ENCODE results near the gene SCN4A. TPM values are rescaled to one million over a fixed set of nuclear protein-coding genes. Genes with fewer than 3 reads are reported as not detected.
"Not testable (repeated sequence)": the region's sequence is repeated elsewhere in the genome, so short reads cannot be mapped to it uniquely, and the experiment has no call there.

The SCN4A gene
- total RNA-seq, 1 donor from 2014 or later, result 5.2 TPM

DNA sequence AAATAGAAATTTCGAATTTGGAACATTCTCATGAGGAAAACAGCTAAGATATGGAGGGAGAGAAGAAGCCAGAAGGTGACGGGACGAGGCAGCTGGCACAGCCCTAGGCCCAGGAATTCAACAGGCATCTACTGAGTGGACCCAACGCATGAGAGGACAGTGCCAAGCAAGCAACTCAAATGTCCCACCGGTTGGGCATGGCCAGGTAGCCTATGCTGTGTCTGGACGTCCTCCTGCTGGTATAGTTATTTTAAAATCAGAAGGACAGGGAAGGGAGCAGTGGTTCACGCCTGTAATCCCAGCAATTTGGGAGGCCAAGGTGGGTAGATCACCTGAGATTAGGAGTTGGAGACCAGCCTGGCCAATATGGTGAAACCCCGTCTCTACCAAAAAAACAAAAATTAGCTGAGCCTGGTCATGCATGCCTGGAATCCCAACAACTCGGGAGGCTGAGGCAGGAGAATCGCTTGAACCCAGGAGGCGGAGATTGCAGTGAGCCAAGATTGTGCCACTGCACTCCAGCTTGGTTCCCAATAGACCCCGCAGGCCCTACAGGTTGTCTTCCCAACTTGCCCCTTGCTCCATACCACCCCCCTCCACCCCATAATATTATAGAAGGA lies 56.0 kb downstream of the SCN4A start:
- no peak for DNase-seq

DNA sequence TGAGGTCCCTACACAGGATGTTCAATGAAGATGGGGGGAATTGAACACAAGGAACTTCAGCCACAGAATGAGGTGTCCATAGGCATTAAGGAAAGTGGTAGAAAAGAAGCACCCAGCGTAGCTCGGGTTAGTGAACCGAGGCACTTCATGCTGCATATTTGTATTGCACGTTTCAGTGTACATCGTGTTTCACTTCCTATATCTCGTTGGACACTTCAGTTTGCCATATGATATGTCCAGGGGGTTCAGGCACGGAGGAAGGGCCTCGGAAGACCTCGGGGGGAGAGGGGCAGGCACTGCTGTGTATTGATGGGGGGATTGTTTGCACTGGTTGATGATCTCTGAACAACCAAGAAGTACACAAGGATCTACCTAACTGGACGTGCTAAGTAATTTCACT lies 57.0 kb downstream of the SCN4A start:
- not testable (repeated sequence) for DNase-seq

DNA sequence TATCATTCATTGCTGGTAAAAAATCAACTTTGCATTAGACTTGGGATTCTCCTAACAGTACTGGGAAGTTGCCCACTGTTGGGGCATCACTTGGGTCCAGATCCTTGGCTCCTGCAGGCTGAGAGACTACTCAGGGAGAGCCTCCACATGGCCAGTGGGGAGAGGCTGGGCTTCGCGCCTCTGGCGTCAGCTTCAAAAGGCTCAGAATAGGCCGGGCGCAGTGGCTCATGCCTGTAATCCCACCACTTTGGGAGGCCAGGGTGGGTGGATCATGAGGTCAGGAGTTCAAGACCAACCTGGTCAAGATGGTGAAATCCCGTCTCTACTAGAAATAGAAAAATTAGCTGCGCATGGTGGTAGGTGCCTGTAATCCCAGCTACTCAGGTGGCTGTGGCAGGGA lies 58.2 kb downstream of the SCN4A start:
- no peak for DNase-seq

DNA sequence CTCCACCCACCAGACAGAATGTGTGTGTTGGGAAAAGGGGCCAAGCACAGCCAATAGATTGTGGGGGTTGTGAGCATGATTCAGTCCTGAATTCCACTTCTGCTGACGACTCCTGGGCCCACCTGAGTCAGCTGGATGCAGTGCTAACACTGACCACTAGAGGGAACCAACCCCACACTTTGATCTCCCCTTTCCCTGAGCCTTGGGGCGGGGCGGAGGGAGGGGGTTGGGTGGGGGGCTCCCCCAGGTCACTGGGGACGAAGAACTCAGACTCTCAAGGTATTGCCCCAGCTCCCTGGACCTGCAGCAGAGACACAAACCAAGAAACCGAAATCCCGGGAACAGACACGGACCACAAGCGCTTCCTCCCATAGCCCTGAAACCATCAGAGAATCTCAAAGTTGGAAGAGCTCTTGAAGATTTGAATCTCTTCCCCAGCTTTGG lies 61.0 kb downstream of the SCN4A start:
- no peak for DNase-seq

DNA sequence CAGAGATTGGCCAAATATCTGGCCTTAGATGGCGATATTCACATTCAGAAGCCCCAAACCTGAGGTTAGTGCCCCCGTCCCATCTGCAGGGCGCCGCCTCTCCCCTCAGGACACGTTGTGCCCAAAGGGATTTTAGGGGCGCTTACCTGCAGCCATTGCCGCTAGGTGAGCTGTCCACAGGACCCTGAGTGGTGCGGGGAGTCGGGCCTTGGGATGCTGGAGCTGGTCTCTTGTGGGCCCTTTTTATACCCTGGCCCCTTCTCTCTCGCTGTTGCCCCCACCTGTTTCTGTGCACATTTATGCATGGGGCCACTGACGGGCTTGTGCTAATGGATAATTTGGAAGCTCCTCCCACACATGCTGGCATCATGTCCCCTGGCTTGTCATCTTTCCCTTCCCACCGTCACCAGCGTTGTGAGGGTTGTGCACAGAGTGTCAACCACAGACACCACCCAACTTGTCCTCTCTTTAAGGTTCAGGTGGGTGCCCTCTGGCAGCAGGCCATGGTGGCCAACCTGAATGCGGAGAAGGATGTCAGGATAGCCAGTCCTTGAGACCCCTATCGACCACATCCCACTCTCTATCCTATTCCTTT lies 61.6 kb downstream of the SCN4A start, which contains the start of gene CSHL1:
CSHL1 (minus strand) TSS at position 218 of the 595 bp plus-strand sequence; CDS start at position 156, 62 bp downstream.
- DNase-seq, result no peak

DNA sequence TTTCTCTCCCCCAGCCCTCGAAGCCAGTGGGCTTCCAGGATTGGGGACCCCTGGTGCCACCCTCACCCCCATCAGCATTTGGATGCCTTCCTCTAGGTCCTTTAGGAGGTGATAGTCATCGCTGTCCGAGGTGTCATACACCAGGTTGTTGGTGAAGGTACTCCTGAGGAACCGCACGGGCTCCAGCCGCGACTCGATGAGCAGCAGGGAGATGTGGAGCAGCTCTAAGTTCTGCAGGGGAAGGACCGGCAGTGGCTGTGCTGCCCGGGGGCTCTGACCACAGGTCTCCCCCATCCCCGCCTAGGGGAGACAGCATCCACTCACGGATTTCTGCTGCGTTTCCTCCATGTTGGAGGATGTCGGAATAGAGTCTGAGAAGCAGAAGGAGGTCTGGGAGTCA lies 62.6 kb downstream of the SCN4A start:
- DNase-seq, result no peak

DNA sequence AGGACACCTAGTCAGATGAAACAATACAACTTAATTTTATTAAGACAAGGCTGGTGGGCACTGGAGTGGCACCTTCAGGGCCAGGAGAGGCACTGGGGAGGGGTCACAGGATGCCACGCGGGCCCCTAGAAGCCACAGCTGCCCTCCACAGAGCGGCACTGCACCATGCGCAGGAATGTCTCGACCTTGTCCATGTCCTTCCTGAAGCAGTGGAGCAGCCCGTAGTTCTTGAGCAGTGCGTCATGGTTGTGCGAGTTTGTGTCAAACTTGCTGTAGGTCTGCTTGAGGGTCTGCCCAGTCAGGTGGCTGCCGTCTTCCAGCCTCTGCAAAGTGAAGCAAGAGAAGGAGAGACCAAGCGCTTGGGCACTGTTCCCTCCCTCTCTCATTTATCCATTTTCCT lies 63.1 kb downstream of the SCN4A start:
- not testable (repeated sequence) for DNase-seq

DNA sequence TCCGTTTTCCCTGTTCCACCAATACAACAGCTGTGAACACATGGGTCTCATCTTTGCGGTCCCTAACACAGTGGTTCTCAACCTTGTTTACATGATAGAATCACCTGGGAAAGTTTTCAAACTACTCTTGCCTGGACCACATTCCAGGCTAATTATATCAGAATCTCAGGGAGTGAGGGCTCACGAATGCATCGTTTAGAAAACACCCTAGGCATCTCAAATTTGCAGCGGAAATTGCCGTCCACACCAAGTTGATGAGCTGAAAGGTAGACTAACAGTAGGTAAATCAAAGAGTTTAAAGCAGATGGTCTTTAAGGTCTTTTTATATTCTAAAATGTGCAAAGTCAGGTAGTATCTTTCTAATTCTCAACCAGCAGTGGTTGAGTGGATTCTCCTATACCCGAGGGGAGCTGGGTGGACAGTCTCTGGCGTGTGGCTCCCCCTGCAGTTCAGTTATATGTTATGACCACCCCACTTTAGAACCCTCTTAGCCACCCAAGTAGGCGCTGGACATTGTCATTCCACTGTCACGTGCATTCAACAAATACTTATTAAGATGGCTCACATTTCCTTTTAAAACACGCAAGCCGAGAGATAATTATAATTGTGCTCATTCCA lies 65.4 kb downstream of the SCN4A start:
- DNase-seq, result not testable (repeated sequence)

DNA sequence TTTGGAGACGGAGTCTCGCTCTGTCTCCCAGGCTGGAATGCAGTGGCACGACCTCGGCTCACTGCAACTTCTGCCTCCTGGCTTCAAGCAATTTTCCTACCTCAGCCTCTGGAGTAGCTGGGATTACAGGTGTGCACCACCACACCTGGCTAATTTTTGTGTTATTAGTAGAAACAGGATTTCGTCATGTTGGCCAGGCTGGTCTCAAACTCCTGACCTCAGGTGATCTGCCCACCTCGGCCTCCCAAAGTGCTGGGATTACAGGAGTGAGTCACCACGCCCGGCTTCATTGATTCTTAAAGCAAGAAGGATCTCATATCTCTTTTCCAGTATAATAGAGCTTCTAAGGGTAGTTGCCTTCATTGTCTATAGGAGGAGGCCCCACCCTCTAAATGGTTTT lies 67.9 kb downstream of the SCN4A start:
- DNase-seq, result not testable (repeated sequence)

DNA sequence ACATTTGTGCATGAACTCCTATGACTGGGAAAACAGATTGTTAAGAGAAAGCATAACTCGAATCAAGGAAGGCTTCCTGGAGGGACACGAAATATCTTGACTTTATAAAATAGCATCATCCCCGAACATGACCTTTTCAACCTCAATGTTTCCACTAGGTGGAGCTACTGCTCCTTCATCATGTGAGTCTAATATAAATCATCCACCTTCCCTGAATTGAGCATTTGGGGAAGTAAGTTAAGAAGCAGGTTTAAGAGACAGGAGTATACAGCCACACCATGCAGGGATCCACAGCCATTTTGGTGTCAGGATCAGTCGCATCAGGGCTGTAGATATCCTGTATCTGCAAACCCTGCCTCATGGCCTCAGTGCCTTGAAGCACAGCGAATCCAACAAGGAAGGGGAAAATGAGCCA lies 68.9 kb downstream of the SCN4A start:
- DNase-seq, result not testable (repeated sequence)

DNA sequence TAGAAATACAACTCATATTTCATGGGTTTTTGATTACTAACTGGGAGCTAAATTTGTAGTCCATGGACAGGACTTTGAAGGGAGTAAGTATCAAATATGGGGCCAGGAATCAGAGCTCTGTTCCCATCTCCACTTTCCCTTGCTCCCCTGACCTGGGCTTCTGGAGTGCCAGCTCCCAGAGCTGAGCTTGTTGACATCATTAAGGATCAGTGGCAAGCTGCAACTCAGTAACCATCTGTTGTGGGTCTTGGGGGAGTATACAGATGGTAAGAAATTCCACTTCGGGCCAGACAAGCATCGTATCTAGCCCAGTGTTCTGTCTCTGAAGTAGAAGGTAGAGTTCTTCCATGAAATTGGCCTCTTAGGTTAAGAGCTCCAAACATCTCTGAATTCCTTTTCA lies 70.7 kb downstream of the SCN4A start:
- not testable (repeated sequence) for DNase-seq

DNA sequence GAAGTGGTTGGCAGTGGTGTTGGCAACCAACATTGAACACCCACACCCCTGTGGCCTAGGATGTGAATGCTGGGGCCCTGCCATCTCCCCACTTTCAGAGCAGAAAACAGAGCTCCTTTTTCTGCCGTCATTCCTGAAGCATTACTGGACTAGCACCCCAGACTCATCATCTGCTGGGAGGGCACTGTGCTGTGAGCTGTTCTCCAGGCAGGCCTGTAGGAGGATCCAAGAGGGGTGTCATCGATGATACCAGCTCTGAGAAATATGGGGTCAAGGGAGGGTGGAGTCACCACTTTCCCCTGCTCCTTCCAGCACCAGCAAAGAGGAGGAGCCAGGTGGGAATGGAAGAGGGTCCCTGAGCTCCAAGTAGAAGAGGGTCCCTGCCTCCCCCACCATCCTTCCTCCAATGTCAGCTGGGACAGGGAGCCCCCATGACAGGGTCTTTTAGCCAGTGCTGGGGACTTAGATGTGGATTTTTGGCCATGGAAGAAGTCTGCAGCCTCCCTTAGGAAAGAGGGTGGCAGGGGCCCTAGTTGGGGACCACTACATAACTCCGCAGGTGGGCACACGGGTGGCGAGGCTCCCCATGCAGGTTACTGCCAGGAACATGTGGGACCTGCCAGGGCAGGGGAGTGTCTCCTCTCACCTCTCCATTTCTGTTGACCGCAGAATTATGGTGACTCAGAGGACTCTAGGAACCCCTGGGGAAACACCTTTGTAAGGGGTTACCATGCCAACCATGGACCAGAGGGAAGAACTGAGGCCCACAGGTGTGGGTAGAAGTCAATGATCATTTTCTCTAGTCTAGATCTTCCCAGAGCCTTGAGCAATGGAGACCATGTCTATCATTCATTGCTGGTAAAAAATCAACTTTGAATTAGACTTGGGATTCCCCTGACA lies 73.6 kb downstream of the SCN4A start:
- DNase-seq, result not testable (repeated sequence)

DNA sequence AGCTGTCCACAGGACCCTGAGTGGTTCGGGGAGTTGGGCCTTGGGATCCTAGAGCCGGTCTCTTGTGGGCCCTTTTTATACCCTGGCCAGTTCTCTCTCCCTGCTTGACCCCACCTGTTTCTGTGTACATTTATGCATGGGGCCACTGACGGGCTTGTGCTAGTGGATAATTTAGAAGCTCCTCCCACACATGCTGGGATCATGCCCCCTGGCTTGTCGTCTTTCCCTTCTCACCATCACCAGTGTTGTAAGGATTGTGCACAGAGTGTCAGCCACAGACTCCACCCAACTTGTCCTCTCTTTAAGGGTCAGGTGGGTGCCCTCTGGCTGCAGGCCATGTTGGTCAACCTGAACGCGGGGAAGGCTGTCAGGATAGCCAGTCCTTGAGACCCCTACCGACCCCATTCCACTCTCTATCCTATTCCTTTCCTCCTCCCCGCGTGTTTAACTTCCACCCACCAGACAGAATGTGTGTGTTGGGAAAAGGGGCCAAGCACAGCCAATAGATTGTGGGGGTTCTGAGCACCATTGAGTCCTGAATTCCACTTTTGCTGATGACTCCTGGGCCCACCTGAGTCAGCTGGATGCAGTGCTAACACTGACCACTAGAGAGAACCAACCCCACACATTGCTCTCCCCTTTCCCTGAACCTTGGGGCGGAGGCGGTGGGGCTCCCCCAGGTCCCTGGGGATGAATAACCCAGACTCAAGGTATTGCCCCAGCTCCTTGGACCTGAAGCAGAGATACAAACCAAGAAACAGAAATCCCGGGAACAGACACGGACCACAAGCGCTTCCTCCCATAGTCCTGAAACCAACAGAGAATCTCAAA lies 76.0 kb downstream of the SCN4A start, which contains the start of gene CSH1:
CSH1 (minus strand) TSS at position 51 of the 831 bp plus-strand sequence. CDS start 63 bp downstream, outside the sequence.
- DNase-seq, result not testable (repeated sequence)

DNA sequence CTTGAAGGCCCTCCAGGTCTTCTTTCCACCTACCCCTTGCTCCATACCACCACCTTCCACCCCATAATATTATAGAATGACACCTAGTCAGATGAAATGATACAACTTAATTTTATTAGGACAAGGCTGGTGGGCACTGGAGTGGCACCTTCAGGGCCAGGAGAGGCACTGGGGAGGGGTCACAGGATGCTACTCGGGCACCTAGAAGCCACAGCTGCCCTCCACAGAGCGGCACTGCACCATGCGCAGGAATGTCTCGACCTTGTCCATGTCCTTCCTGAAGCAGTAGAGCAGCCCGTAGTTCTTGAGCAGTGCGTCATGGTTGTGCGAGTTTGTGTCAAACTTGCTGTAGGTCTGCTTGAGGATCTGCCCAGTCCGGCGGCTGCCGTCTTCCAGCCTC lies 77.9 kb downstream of the SCN4A start:
- DNase-seq, result not testable (repeated sequence)

DNA sequence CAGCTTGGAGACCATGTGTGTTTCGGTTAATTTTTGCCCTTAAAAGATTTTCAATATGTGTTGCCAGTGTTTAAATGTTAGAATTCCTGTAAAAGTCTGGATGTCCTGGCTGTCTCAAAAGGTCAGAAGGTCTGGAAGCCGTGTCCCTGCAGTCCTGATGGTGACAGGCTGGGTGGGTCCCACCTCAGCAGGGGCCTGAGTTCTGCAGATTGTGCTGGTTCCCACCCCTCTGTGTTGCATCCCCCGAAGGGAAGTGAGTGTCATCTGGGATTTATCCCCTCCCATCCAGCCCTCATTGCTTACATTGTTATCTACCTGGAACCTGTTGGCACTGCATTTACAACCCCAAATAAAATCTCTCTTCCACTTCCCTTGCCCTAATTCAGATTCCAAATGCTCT lies 78.7 kb downstream of the SCN4A start:
- DNase-seq, result not testable (repeated sequence)

DNA sequence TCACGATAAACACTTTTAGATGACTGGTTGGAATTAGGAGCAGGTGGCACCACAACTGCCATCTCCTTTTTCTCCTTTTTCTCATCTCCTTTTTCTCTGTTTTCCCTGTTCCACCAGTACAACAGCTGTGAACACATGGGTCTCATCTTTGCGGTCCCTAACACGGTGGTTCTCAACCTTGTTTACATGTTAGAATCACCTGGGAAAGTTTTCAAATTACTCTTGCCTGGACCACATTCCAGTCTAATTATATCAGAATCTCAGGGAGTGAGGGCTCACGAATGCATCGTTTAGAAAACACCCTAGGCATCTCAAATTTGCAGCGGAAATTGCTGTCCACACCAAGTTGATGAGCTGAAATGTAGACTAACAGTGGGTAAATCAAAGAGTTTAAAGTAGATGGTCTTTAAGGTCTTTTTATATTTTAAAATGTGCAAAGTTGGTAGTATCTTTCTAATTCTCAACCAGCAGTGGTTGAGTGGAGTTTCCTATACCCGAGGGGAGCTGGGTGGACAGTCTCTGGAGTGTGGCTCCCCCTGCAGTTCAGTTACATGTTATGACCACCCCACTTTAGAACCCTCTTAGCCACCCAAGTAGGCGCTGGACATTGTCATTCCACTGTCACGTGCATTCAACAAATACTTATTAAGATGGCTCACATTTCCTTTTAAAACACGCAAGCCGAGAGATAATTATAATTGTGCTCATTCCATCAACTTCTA lies 80.2 kb downstream of the SCN4A start:
- DNase-seq, result not testable (repeated sequence)

DNA sequence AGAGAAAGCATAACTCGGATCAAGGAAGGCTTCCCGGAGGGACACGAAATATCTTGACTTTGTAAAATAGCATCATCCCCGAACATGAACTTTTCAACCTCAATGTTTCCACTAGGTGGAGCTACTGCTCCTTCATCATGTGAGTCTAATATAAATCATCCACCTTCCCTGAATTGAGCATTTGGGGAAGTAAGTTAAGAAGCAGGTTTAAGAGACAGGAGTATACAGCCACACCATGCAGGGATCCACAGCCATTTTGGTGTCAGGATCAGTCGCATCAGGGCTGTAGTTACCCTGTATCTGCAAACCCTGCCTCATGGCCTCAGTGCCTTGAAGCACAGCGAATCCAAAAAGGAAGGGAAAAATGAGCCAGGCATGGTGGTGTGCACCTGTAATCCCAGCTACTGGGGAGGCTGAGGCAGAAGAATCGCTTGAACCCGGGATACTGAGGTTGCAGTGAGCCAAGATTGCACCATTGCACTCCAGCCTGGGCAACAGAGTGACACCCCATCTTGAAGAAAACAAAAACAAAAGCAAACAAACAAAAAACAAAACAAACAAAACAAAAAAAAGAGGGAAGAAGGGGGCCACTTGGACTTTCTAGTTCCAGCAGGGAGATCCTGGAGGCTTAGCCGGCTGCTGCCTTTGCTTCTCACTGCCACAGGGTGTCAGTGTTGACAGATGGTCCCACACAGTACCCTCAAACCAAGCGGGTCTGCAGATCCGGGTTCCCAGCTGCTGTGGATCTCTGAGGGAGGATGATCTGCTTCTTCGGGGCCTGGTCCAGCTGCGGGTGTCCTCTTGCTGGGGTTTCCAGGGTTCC lies 83.5 kb downstream of the SCN4A start:
- not testable (repeated sequence) for DNase-seq

Measured in skin of body (tissue), 2 donors.